K562 (cell line): ENCODE results near the gene RERE. TPM values are rescaled to one million over a fixed set of nuclear protein-coding genes. Genes with fewer than 3 reads are reported as not detected.

Experiments used
- ATAC-seq: fragments of 200-7000 bp; cut with Tn5 transposase; 3 replicates; pipeline ENCODE4 v1.9.1; 2020; ENCODE audit warnings: moderate library complexity
- BruUV-seq: library from RNA; stranded (reverse); fragments of 400-500 nt; replicated peaks from 2 replicates; lab custom pipeline; 2021; lab: Mats Ljungman, UMichigan
- CTCF ChIA-PET: fragments of 300-600 bp; formaldehyde crosslinking; extraction: SDS; loops from one replicate; lab custom pipeline; 2021; ENCODE audit warnings: low intra/inter-chr PET ratio; lab: Yijun Ruan, JAX
- POLR2A ChIA-PET: fragments of 300-600, 350-650 bp; sonication (Branson Sonifier 250); formaldehyde crosslinking; extraction: SDS; loops from one replicate; lab custom pipeline; 2021; ENCODE audit warnings: antibody characterized with exemption, inconsistent platforms; lab: Yijun Ruan, JAX
- DNase-seq, 4 experiments: peaks; one replicate each; pipeline versions ENCODE4 v3.0.0 to v3.0.0-alpha.2; 2011 to 2018; ENCODE audit warnings: low spot score in 3 of 4, mixed read lengths in 3 of 4; ENCODE audit errors: extremely low read depth in 1 of 4
- FAIRE-seq: peaks from 2 replicates; lab custom pipeline; 2011; peaks lifted over from hg19 to GRCh38; lab: Jason Lieb, UNC
- H2AFZ ChIP-seq: 2 replicates; pipeline ENCODE4 v1.6.0; 2011; ENCODE audit warnings: low read depth, low read length, control low read depth, inconsistent platforms
- H3K27ac ChIP-seq: fragments of 200-600 bp; 3 replicates; pipeline ENCODE4 v1.8.0; 2011; ENCODE audit warnings: low read depth, mild to moderate bottlenecking, control low read depth, inconsistent platforms, low read length, moderate library complexity, mixed read lengths; ENCODE audit errors: extremely low read depth
- H3K27me3 ChIP-seq, 2 experiments: fragments of 300-600 bp in 1 of 2; 2 replicates in 1 of 2; 3 replicates in 1 of 2; pipeline versions ENCODE4 v1.6.0 to v1.8.0; 2011; ENCODE audit warnings: inconsistent platforms in 2 of 2, low read length in 2 of 2, mild to moderate bottlenecking in 1 of 2, mixed read lengths in 1 of 2, moderate library complexity in 1 of 2; ENCODE audit not compliant: control insufficient read depth in 2 of 2, insufficient read depth in 2 of 2
- H3K36me3 ChIP-seq: fragments of 300-600 bp; 3 replicates; pipeline ENCODE4 v1.8.0; 2011; ENCODE audit warnings: mild to moderate bottlenecking, low read length, inconsistent platforms; ENCODE audit not compliant: control insufficient read depth, insufficient read depth
- H3K4me1 ChIP-seq, 2 experiments: fragments of 200-600 bp in 1 of 2; replicated peaks in 1 of 2; 2 replicates in 1 of 2; 3 replicates in 1 of 2; pipeline versions ENCODE4 v1.5.1 to v1.8.0; 2011; ENCODE audit warnings: inconsistent platforms in 2 of 2, low read length in 2 of 2, mild to moderate bottlenecking in 1 of 2, mixed read lengths in 1 of 2, moderate library complexity in 1 of 2; ENCODE audit not compliant: control insufficient read depth in 2 of 2, insufficient read depth in 2 of 2
- H3K4me2 ChIP-seq: 2 replicates; pipeline ENCODE4 v1.6.1; 2011; ENCODE audit warnings: low read length, control low read depth, inconsistent platforms, mixed read lengths; ENCODE audit not compliant: insufficient read depth
- H3K4me3 ChIP-seq: fragments of 200-600 bp; sonication (generic), shearing (Covaris generic); 2 replicates; pipeline ENCODE4 v1.5.1; 2016; ENCODE audit warnings: control low read depth, inconsistent platforms
- H3K79me2 ChIP-seq: fragments of 200-600 bp; 3 replicates; pipeline ENCODE4 v1.8.0; 2011; ENCODE audit warnings: low read length, inconsistent platforms; ENCODE audit not compliant: control insufficient read depth, insufficient read depth
- H3K9ac ChIP-seq, 2 experiments: 2 replicates each; pipeline versions ENCODE4 v1.6.0 to v1.6.1; 2011; ENCODE audit warnings: low read depth in 2 of 2, low read length in 2 of 2, control low read depth in 1 of 2, inconsistent platforms in 1 of 2, mild to moderate bottlenecking in 1 of 2, mixed read lengths in 1 of 2; ENCODE audit not compliant: insufficient read depth in 1 of 2
- H3K9me1 ChIP-seq: one replicate; pipeline ENCODE4 v1.6.0; 2011; ENCODE audit warnings: inconsistent platforms, mild to moderate bottlenecking, low read length, moderate library complexity; ENCODE audit not compliant: control insufficient read depth, insufficient read depth
- H3K9me3 ChIP-seq: replicated peaks from 2 replicates; pipeline ENCODE4 v1.5.1; 2011; ENCODE audit warnings: low read depth, low read length, inconsistent platforms; ENCODE audit not compliant: control insufficient read depth, insufficient read depth
- H4K20me1 ChIP-seq: replicated peaks from 2 replicates; pipeline ENCODE4 v1.6.1; 2011; ENCODE audit warnings: low read length, inconsistent platforms, mixed read lengths; ENCODE audit not compliant: control insufficient read depth, insufficient read depth
- RBM22 ChIP-seq: fragments of 200-400 bp; formaldehyde crosslinking; IDR thresholded peaks from 2 replicates; pipeline ENCODE4 v1.6.1; 2018; ENCODE audit warnings: low read length, low read depth; ENCODE audit not compliant: poor library complexity, severe bottlenecking
- RHOXF2B ChIP-seq: fragments of 250-450 bp; sonication (Bioruptor Pico); conservative IDR thresholded peaks from 2 replicates; pipeline ENCODE4 v1.5.1; 2021
- WGBS: fragments of 100-300 bp; shearing (Covaris generic); methylation state at CpG from one replicate; pipeline ENCODE4 v1.1.6; 2016; ENCODE audit warnings: low coverage, mixed read lengths; ENCODE audit not compliant: insufficient coverage; ENCODE audit errors: missing lambda C conversion rate; 5-methylcytosine and 5-hydroxymethylcytosine counted together
- in situ Hi-C: fragments of 300-500 bp; cut with MboI; formaldehyde crosslinking; loops from 4 replicates; pipeline ENCODE4 v1.15.0; 2018; ENCODE audit warnings: inconsistent platforms, mixed read lengths
- intact Hi-C: fragments of 100-400 bp; cut with micrococcal nuclease; formaldehyde crosslinking; loops from 2 replicates; pipeline ENCODE4 v1.14.2; 2022
- polyA plus RNA-seq, 8 experiments: library from polyadenylated mRNA; depleted of rRNA in 4 of 8; stranded (reverse) in 5 of 8; unstranded in 3 of 8; fragments of >200 nt; fragmentation: Nextera tagmentation in 2 of 8; fragmentation: Illumina TruSeq in 1 of 8; extraction: Ambion mirVana in 2 of 8; extraction: Trizol in 1 of 8; gene quantifications; 2 replicates each; pipeline versions ENCODE4 v1.2.1 to v1.2.3, GENCODE V29; 2011 to 2014; ENCODE audit warnings: inconsistent platforms in 1 of 8, missing spikeins in 1 of 8
- total RNA-seq, 7 experiments: library from RNA; depleted of rRNA in 6 of 7; stranded (reverse); fragments of >200 nt in 6 of 7; fragmentation: Illumina TruSeq in 2 of 7; extraction: Trizol in 2 of 7; gene quantifications; 2 replicates each; pipeline versions ENCODE4 v1.2.1 to v1.2.3, GENCODE V29; 2011 to 2021; ENCODE audit warnings: low replicate concordance in 1 of 7
- TF ChIP-seq, protein P1 (sequence below): sonication (generic); formaldehyde crosslinking; IDR thresholded peaks from 2 replicates; pipeline ENCODE4 v1.8.0; 2022; ENCODE audit warnings: missing genetic modification reagents, mild to moderate bottlenecking, moderate library complexity, borderline replicate concordance

Gene RERE
- total and polyA plus RNA-seq, 9 of the 15 experiments (the other 6 are each of a cell fraction or from before 2014, with no cell fraction given) = 3.0 to 51.5 (median 13.4) TPM

DNA sequence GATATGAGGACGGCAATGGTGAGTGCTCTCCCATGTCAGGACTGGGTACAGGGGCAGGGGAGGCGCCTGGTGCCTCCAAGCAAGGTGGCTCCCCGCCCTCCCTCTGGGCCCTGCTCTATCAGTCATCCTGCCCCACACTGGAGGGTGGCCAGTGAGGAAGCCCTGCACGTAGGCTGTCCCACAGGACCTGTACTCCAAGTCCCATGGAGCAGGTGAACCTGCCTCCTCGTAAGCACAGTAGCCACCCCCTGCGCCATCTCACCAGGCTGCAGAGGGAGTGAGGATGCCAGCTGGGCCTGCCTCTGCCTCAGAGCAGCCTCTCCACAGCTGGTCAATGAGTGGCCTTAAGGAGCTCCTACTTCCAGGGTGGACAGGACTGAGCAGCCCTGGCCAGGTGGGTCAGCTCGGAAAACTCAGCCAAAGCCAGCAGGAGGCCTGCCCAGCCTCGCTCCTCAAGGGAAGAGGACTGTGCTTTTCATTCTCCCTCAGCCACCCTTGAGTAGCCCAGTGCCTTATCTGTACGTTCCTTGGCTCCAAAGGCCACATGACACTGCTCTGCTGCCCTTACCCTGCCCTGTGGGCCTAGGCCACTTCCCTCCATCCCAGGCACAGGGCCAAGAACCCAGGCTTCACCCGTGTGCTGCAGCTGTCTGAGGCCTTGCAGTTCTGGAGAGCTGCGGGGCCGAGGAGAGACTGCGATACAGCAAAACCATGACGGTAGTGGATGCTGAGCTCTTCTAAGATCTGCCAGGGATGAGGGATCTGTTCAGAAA is 459.9 kb downstream of the RERE start:
- ATAC-seq (no peak), DNase-seq (no peak), FAIRE-seq (no peak)
- H3K36me3 ChIP-seq = peaks cover 78% of the 10 kb centered on the region
- in situ Hi-C loops = no loop called here
- intact Hi-C loops = no loop called here
- H3K27me3 ChIP-seq = no peaks in the 10 kb centered on the region; a peak in 1 of 5 replicates
- H3K79me2 ChIP-seq = no peaks in the 10 kb centered on the region
- ChIA-PET CTCF (no interaction called here), POLR2A (interaction anchor here (1.1 to 1.4 kb wide), 2 partner anchors 11 to 14 kb away, joined by 3 to 5 read pairs; no protein-coding TSS in a partner anchor)
- H2AFZ ChIP-seq = no peak overlapping the region
- no peaks in the 10 kb centered on the region for H4K20me1 ChIP-seq
- 89% methylated on average over 14 of the region's 14 CpGs for WGBS
- no peak overlapping the region for H3K4me3 ChIP-seq
- H3K9me1 ChIP-seq = no peaks in the 10 kb centered on the region
- no peak overlapping the region for H3K27ac ChIP-seq
- peak overlapping the region in 1 of 2 experiments; percentile 32; a peak in 1 of 4 replicates for H3K9ac ChIP-seq
- no peak overlapping the region for H3K4me2 ChIP-seq
- TF ChIP-seq RBM22 = peak; percentile 69
- TF ChIP-seq RHOXF2B = no peak
- TF ChIP-seq, protein P1, sequence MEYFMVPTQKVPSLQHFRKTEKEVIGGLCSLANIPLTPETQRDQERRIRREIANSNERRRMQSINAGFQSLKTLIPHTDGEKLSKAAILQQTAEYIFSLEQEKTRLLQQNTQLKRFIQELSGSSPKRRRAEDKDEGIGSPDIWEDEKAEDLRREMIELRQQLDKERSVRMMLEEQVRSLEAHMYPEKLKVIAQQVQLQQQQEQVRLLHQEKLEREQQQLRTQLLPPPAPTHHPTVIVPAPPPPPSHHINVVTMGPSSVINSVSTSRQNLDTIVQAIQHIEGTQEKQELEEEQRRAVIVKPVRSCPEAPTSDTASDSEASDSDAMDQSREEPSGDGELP (CRISPR knock-in tag) = 0 out of 2 replicates have a peak, but pooled peaks have one; percentile 8
- no peaks in the 10 kb centered on the region for H3K9me3 ChIP-seq
- no TSS peak for BruUV-seq
- H3K4me1 ChIP-seq = peaks cover 0 to 14% of the 10 kb centered on the region in 2 experiments; a peak in 1 of 5 replicates
